Measurements from ENCODE around the gene RELA. TPM values are rescaled to one million over a fixed set of nuclear protein-coding genes. Genes with fewer than 3 reads are reported as not detected.

Gene RELA
- total RNA-seq (2022; extraction: Qiagen RNA extraction), result 66.4 to 76.8 TPM (median 74.4 TPM) in 5 replicates

GRCh38 chr11:65662799-65663638 lies at the start of gene RELA:
RELA (minus strand) TSS chr11:65662916; CDS start chr11:65662832, 84 bp downstream.

GRCh38 chr11:65711785-65712632 lies 49.3 kb upstream of the RELA start, which contains the start of gene KAT5:
KAT5 (plus strand) TSS chr11:65712252; CDS start chr11:65712268, 16 bp downstream.

GRCh38 chr11:65637794-65638419 lies 24.8 kb downstream of the RELA start, which contains the start of gene SIPA1:
SIPA1 (plus strand) TSS chr11:65638101; CDS start chr11:65640922, 2,821 bp downstream.

GRCh38 chr11:65615229-65615949 lies 47.3 kb downstream of the RELA start, which contains the start of gene PCNX3:
PCNX3 (plus strand) TSS chr11:65615776; CDS start chr11:65616312, 536 bp downstream.

Other genes starting within 250 kb of the RELA start
- gene NEAT1, start 240.1 kb downstream of the RELA start, total RNA-seq (2022; extraction: Qiagen RNA extraction), result 129 to 220 TPM (median 203 TPM) in 5 replicates
- 48.1 to 87.2 TPM (median 67.9 TPM) in 5 replicates for gene MALAT1, start 163.9 kb downstream of the RELA start, total RNA-seq (2022; extraction: Qiagen RNA extraction)
- gene SCYL1, start 137.8 kb downstream of the RELA start, total RNA-seq (2022; extraction: Qiagen RNA extraction), result 50.9 to 60.4 TPM (median 56.0 TPM) in 5 replicates
- gene LTBP3, start 104.6 kb downstream of the RELA start, total RNA-seq (2022; extraction: Qiagen RNA extraction), result 83.4 to 114 TPM (median 105 TPM) in 5 replicates
- gene ZNRD2, start 92.4 kb downstream of the RELA start, total RNA-seq (2022; extraction: Qiagen RNA extraction), result 71.2 to 74.6 TPM (median 73.7 TPM) in 5 replicates
- gene FAM89B, start 90.4 kb downstream of the RELA start, total RNA-seq (2022; extraction: Qiagen RNA extraction), result 22.8 to 49.9 TPM (median 46.2 TPM) in 5 replicates
- gene EHBP1L1, start 86.9 kb downstream of the RELA start, total RNA-seq (2022; extraction: Qiagen RNA extraction), result 26.1 to 36.0 TPM (median 34.5 TPM) in 5 replicates
- gene KCNK7, start 67.1 kb downstream of the RELA start, total RNA-seq (2022; extraction: Qiagen RNA extraction), result 0.08 to 0.93 TPM (median 0.78 TPM) in 5 replicates
- gene MAP3K11, start 48.7 kb downstream of the RELA start, total RNA-seq (2022; extraction: Qiagen RNA extraction), result 40.5 to 47.5 TPM (median 45.0 TPM) in 5 replicates
- gene PCNX3, start 47.1 kb downstream of the RELA start, total RNA-seq (2022; extraction: Qiagen RNA extraction), result 31.4 to 36.0 TPM (median 32.1 TPM) in 5 replicates
- 12.9 to 19.7 TPM (median 16.4 TPM) in 5 replicates for gene SIPA1, start 24.8 kb downstream of the RELA start, total RNA-seq (2022; extraction: Qiagen RNA extraction)
- 41.2 to 52.5 TPM (median 50.4 TPM) in 5 replicates for gene KAT5, start 49.3 kb upstream of the RELA start, total RNA-seq (2022; extraction: Qiagen RNA extraction)
- gene RNASEH2C, start 57.9 kb upstream of the RELA start, total RNA-seq (2022; extraction: Qiagen RNA extraction), result 23.6 to 51.8 TPM (median 47.4 TPM) in 5 replicates
- 8.5 to 11.9 TPM (median 10.8 TPM) in 5 replicates for gene AP5B1, start 118.1 kb upstream of the RELA start, total RNA-seq (2022; extraction: Qiagen RNA extraction)
- gene OVOL1, start 124.1 kb upstream of the RELA start, total RNA-seq (2022; extraction: Qiagen RNA extraction), result 0.03 to 0.13 TPM (median 0.08 TPM) in 3 of 5 replicates, not detected in the others
- 0.06 to 0.11 TPM (median 0.08 TPM) in 3 of 5 replicates, not detected in the others for gene SNX32, start 171.0 kb upstream of the RELA start, total RNA-seq (2022; extraction: Qiagen RNA extraction)
- gene CFL1, start 195.3 kb upstream of the RELA start, total RNA-seq (2022; extraction: Qiagen RNA extraction), result 1,998 to 2,345 TPM (median 2,265 TPM) in 5 replicates
- 24.8 to 34.3 TPM (median 33.8 TPM) in 5 replicates for gene MUS81, start 197.5 kb upstream of the RELA start, total RNA-seq (2022; extraction: Qiagen RNA extraction)
- 0.78 to 1.3 TPM (median 0.94 TPM) in 5 replicates for gene EFEMP2, start 209.9 kb upstream of the RELA start, total RNA-seq (2022; extraction: Qiagen RNA extraction)
- gene CTSW, start 216.9 kb upstream of the RELA start, total RNA-seq (2022; extraction: Qiagen RNA extraction), result 0.06 to 0.13 TPM (median 0.09 TPM) in 3 of 5 replicates, not detected in the others
- 70.0 to 85.8 TPM (median 82.0 TPM) in 5 replicates for gene FIBP, start 225.6 kb upstream of the RELA start, total RNA-seq (2022; extraction: Qiagen RNA extraction)
- gene CCDC85B, start 227.8 kb upstream of the RELA start, total RNA-seq (2022; extraction: Qiagen RNA extraction), result 18.2 to 42.2 TPM (median 39.0 TPM) in 5 replicates
- 97.6 to 169 TPM (median 123 TPM) in 5 replicates for gene FOSL1, start 237.5 kb upstream of the RELA start, total RNA-seq (2022; extraction: Qiagen RNA extraction)